DMS53 treated with DMSO at 0.1 percent for 48 hours (cell line): ENCODE measurements around the gene ACTR1A.

Source experiments
- DNase-seq: peaks from one replicate; lab custom pipeline; 2025; ENCODE audit not compliant: unreplicated experiment; lab: John Stamatoyannopoulos, UW

ACTR1A gene

GRCh38 chr10:102431452-102432124, 70.9 kb downstream of the ACTR1A start:
- no peak for DNase-seq

GRCh38 chr10:102429468-102429867, 73.0 kb downstream of the ACTR1A start:
- no peak for DNase-seq
